SK-N-SH (cell line): ENCODE results near the gene EVA1A.
A peak's percentile ranks its signal among the peaks of the same experiment; 100 is the strongest.

Experiments
- GABPA ChIP-seq: IDR thresholded peaks from 2 replicates; pipeline ENCODE4 v1.4.0; 2012; ENCODE audit warnings: low read depth, mild to moderate bottlenecking
- JUND ChIP-seq: IDR thresholded peaks from 2 replicates; pipeline ENCODE4 v1.4.0; 2012
- NFIC ChIP-seq: IDR thresholded peaks from 2 replicates; pipeline ENCODE4 v1.4.0; 2012; ENCODE audit warnings: borderline replicate concordance
- RAD21 ChIP-seq: IDR thresholded peaks from 2 replicates; pipeline ENCODE4 v1.6.1; 2012; ENCODE audit warnings: mild to moderate bottlenecking, low read length
- RCOR1 ChIP-seq: fragments of 150-350 bp; IDR thresholded peaks from 2 replicates; pipeline ENCODE4 v1.6.1; 2017; ENCODE audit warnings: antibody characterized with exemption, low read length
- RXRA ChIP-seq: IDR thresholded peaks from 2 replicates; pipeline ENCODE4 v1.4.0; 2012; ENCODE audit warnings: low read depth, mild to moderate bottlenecking, borderline replicate concordance
- TAF1 ChIP-seq: IDR thresholded peaks from 2 replicates; pipeline ENCODE4 v1.6.1; 2012; ENCODE audit warnings: low read depth, mild to moderate bottlenecking, low read length, moderate library complexity, borderline replicate concordance
- TEAD4 ChIP-seq: IDR thresholded peaks from 2 replicates; pipeline ENCODE4 v1.4.0; 2012; ENCODE audit warnings: mild to moderate bottlenecking, borderline replicate concordance; ENCODE audit not compliant: insufficient read depth
- TF ChIP-seq, protein P1 (sequence below): fragments of 200-600 bp; sonication (generic); IDR thresholded peaks from 2 replicates; pipeline ENCODE4 v1.6.1; 2017; ENCODE audit warnings: antibody characterized with exemption, mild to moderate bottlenecking, moderate library complexity
- TF ChIP-seq, protein P2 (sequence below): IDR thresholded peaks from 2 replicates; pipeline ENCODE4 v1.6.1; 2012; ENCODE audit warnings: mild to moderate bottlenecking, low read depth, low read length, moderate library complexity

DNA sequence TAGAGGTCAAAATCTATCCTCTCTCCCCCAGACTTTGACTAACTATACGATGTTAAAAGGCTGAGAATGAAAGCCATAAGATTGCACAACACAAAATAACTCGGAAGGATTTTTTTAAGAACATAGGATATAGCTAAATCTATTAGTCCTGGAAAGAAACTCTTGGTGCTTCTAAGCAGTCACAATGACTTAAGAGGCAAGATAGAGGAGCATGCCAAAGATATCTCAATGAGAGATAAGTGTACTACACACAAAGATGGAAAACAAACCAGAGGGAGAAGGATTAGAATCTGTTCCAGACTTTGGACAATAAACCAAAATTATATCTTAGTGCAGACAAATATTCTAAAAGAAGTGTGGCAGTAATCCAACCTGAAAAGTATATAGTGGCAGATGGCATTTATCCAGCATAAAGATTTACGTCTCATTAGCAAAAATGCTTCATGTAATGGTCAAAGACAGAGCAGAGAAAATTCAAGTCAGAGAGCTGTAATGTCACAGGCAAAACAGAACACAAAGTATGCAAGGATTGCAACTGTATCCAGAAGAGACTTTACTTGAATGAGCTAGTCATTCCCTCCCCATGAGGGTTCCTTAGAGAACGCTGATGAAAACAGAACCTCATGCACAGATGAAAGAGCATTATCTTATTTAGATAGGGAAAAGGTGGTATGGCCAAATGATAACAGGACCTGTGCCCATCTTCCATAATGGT, 28.8 kb upstream of the EVA1A start:
- TF ChIP-seq RCOR1 (no peak), RXRA (no peak), RAD21 (no peak), GABPA (no peak), JUND (no peak; the same call in 1 of the 2 replicates), TAF1 (no peak), NFIC (no peak), TEAD4 (0 out of 2 replicates have a peak, but pooled peaks have one; percentile 28)
- TF ChIP-seq, protein P1, sequence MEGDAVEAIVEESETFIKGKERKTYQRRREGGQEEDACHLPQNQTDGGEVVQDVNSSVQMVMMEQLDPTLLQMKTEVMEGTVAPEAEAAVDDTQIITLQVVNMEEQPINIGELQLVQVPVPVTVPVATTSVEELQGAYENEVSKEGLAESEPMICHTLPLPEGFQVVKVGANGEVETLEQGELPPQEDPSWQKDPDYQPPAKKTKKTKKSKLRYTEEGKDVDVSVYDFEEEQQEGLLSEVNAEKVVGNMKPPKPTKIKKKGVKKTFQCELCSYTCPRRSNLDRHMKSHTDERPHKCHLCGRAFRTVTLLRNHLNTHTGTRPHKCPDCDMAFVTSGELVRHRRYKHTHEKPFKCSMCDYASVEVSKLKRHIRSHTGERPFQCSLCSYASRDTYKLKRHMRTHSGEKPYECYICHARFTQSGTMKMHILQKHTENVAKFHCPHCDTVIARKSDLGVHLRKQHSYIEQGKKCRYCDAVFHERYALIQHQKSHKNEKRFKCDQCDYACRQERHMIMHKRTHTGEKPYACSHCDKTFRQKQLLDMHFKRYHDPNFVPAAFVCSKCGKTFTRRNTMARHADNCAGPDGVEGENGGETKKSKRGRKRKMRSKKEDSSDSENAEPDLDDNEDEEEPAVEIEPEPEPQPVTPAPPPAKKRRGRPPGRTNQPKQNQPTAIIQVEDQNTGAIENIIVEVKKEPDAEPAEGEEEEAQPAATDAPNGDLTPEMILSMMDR, result no peak
- TF ChIP-seq, protein P2, sequence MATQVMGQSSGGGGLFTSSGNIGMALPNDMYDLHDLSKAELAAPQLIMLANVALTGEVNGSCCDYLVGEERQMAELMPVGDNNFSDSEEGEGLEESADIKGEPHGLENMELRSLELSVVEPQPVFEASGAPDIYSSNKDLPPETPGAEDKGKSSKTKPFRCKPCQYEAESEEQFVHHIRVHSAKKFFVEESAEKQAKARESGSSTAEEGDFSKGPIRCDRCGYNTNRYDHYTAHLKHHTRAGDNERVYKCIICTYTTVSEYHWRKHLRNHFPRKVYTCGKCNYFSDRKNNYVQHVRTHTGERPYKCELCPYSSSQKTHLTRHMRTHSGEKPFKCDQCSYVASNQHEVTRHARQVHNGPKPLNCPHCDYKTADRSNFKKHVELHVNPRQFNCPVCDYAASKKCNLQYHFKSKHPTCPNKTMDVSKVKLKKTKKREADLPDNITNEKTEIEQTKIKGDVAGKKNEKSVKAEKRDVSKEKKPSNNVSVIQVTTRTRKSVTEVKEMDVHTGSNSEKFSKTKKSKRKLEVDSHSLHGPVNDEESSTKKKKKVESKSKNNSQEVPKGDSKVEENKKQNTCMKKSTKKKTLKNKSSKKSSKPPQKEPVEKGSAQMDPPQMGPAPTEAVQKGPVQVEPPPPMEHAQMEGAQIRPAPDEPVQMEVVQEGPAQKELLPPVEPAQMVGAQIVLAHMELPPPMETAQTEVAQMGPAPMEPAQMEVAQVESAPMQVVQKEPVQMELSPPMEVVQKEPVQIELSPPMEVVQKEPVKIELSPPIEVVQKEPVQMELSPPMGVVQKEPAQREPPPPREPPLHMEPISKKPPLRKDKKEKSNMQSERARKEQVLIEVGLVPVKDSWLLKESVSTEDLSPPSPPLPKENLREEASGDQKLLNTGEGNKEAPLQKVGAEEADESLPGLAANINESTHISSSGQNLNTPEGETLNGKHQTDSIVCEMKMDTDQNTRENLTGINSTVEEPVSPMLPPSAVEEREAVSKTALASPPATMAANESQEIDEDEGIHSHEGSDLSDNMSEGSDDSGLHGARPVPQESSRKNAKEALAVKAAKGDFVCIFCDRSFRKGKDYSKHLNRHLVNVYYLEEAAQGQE, result no peak
